ENCODE measurements around the gene ST14. TPM values are rescaled to one million over a fixed set of nuclear protein-coding genes. Genes with fewer than 3 reads are reported as not detected.

ST14 gene
- total and polyA plus RNA-seq, 10 of the 15 experiments (the other 5 are each of a cell fraction or from before 2014, with no cell fraction given): 0.02 to 3.9 (median 0.73) TPM; not detected in 2

DNA sequence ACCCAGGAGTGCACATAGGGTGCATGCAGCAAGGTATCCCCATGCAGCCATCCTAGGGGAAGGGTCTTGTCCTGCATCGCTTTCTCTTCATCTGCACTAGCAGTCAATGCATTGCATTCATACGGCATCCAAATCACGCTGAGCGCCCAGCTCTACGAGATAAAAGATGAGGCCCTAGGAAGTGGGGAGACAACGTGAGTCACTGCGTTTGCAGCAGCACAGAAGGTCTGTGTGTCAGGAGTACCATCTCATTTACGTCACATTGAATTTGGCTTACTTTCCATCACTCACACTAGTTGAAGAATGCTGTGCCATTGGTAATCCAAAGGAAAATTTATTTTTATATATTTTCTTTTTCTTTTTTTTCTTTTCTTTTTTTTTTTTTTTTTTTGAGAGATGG is 2.5 kb upstream of the ST14 start:
- FAIRE-seq: no peak
- RAD21 ChIA-PET (ENCODE audit: unreplicated experiment): interaction anchor here (0.7 to 1.2 kb wide), 2 partner anchors 9 to 22 kb away, joined by 3 to 6 read pairs; no protein-coding TSS in a partner anchor
- intact Hi-C loops (cut with micrococcal nuclease; ENCODE audit: unreplicated experiment): no loop called here
- POLR2A ChIA-PET: no interaction called here
- Histone ChIP-seq H3K27ac (ENCODE audit: control insufficient read depth, insufficient read depth) (no peak overlapping the region), H3K9ac (ENCODE audit: control insufficient read depth, insufficient read depth, low read length) (no peak overlapping the region), H3K4me1 (ENCODE audit: control insufficient read depth, insufficient read depth, low read length) (peaks cover 15% of the 10 kb centered on the region; the same call in 1 of the 2 replicates), H3K4me2 (ENCODE audit: control insufficient read depth, insufficient read depth) (no peak overlapping the region), H3K36me3 (ENCODE audit: control insufficient read depth in 2 of 2, insufficient read depth in 2 of 2, low read length in 1 of 2) (no peaks in the 10 kb centered on the region), H3K27me3 (replicated peaks in 1 of 2; ENCODE audit: control insufficient read depth in 2 of 2, insufficient read depth in 2 of 2, low read length in 1 of 2) (peaks cover 16 to 17% of the 10 kb centered on the region in 2 experiments), H4K20me1 (ENCODE audit: control insufficient read depth, insufficient read depth) (no peaks in the 10 kb centered on the region; the same call in 1 of the 2 replicates), H3K9me3 (replicated peaks; ENCODE audit: control insufficient read depth, insufficient read depth, low read length) (no peaks in the 10 kb centered on the region), H2AFZ (ENCODE audit: control insufficient read depth, low read depth, low read length) (no peak overlapping the region), H3K79me2 (ENCODE audit: control insufficient read depth, insufficient read depth, low read length) (no peaks in the 10 kb centered on the region), H3K4me3 (no peak overlapping the region)
- in situ Hi-C loops (cut with MboI): no loop called here
- ATAC-seq: no peak
- no peak for DNase-seq (ENCODE audit: low read depth, low spot score)
- WGBS (ENCODE audit: insufficient coverage, insufficient replicate concordance, low lambda C conversion rate, missing lambda C conversion rate): 67% methylated on average over 8 of the region's 8 CpGs
- CTCF ChIA-PET: interaction anchor here (0.6 to 1.2 kb wide), 2 partner anchors 25 to 730 kb away, joined by 3 to 4 read pairs; no protein-coding TSS in a partner anchor
- no peak for TF ChIP-seq HDAC2 (IDR thresholded peaks at IDR 0.05)
- SMC1A ChIA-PET (ENCODE audit: uncharacterized antibody, unreplicated experiment): interaction anchor here (1.0 kb wide), 1 partner anchor 9 kb away, joined by 3 read pairs; no protein-coding TSS in a partner anchor
- no TSS peak for BruUV-seq (replicated peaks)

DNA sequence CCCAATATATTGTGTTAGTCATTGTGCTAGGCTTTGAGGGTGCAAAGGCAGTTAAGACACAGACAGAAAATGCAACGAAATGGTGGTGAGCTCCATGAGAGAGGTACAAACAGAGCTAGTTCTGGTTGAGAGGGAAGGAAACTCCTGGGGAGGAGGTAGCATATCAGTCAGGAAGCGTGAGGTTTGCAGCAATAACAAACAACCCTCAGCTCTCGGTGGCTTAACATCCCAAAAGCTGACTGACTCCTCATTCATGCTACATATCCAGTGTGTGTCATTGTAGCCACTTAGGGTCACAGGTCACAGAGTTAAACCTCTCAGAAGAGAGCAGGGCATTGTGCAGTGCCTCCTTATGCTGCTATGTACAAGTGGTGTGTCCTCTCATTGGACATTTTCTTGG is 1.7 kb upstream of the ST14 start:
- Histone ChIP-seq H3K9ac (ENCODE audit: control insufficient read depth, insufficient read depth, low read length) (no peak overlapping the region), H3K79me2 (ENCODE audit: control insufficient read depth, insufficient read depth, low read length) (no peaks in the 10 kb centered on the region), H3K4me1 (ENCODE audit: control insufficient read depth, insufficient read depth, low read length) (peaks cover 13% of the 10 kb centered on the region; the same call in 1 of the 2 replicates), H2AFZ (ENCODE audit: control insufficient read depth, low read depth, low read length) (no peak overlapping the region), H3K27ac (ENCODE audit: control insufficient read depth, insufficient read depth) (no peak overlapping the region), H3K27me3 (replicated peaks in 1 of 2; ENCODE audit: control insufficient read depth in 2 of 2, insufficient read depth in 2 of 2, low read length in 1 of 2) (peaks cover 16 to 17% of the 10 kb centered on the region in 2 experiments), H3K4me3 (no peak overlapping the region), H3K4me2 (ENCODE audit: control insufficient read depth, insufficient read depth) (no peak overlapping the region), H3K36me3 (ENCODE audit: control insufficient read depth in 2 of 2, insufficient read depth in 2 of 2, low read length in 1 of 2) (no peaks in the 10 kb centered on the region), H4K20me1 (ENCODE audit: control insufficient read depth, insufficient read depth) (no peaks in the 10 kb centered on the region; the same call in 1 of the 2 replicates), H3K9me3 (replicated peaks; ENCODE audit: control insufficient read depth, insufficient read depth, low read length) (no peaks in the 10 kb centered on the region)
- DNase-seq (ENCODE audit: low read depth, low spot score): no peak
- no peak for FAIRE-seq
- ATAC-seq: no peak
- ChIA-PET CTCF (interaction anchor here (0.6 to 1.2 kb wide), 2 partner anchors 25 to 730 kb away, joined by 3 to 4 read pairs; no protein-coding TSS in a partner anchor), SMC1A (ENCODE audit: uncharacterized antibody, unreplicated experiment) (interaction anchor here (1.0 kb wide), 1 partner anchor 8 kb away, joined by 3 read pairs; no protein-coding TSS in a partner anchor), POLR2A (no interaction called here), RAD21 (ENCODE audit: unreplicated experiment) (interaction anchor here (0.7 to 1.5 kb wide), 3 partner anchors 8 to 26 kb away, joined by 3 to 6 read pairs (median 5); no protein-coding TSS in a partner anchor)
- in situ Hi-C loops (cut with MboI) (no loop called here), intact Hi-C loops (cut with micrococcal nuclease; ENCODE audit: unreplicated experiment) (no loop called here)
- 17% methylated on average over 3 of the region's 3 CpGs for WGBS (ENCODE audit: insufficient coverage, insufficient replicate concordance, low lambda C conversion rate, missing lambda C conversion rate)
- BruUV-seq (replicated peaks): no TSS peak
- no peak for TF ChIP-seq SMARCA5 (IDR thresholded peaks at IDR 0.05)
- no peak for TF ChIP-seq DPF2 (IDR thresholded peaks at IDR 0.05)
- no peak for TF ChIP-seq SIX5 (IDR thresholded peaks at IDR 0.05; ENCODE audit: low read depth, low read length, severe bottlenecking)
- TF ChIP-seq, protein P1, sequence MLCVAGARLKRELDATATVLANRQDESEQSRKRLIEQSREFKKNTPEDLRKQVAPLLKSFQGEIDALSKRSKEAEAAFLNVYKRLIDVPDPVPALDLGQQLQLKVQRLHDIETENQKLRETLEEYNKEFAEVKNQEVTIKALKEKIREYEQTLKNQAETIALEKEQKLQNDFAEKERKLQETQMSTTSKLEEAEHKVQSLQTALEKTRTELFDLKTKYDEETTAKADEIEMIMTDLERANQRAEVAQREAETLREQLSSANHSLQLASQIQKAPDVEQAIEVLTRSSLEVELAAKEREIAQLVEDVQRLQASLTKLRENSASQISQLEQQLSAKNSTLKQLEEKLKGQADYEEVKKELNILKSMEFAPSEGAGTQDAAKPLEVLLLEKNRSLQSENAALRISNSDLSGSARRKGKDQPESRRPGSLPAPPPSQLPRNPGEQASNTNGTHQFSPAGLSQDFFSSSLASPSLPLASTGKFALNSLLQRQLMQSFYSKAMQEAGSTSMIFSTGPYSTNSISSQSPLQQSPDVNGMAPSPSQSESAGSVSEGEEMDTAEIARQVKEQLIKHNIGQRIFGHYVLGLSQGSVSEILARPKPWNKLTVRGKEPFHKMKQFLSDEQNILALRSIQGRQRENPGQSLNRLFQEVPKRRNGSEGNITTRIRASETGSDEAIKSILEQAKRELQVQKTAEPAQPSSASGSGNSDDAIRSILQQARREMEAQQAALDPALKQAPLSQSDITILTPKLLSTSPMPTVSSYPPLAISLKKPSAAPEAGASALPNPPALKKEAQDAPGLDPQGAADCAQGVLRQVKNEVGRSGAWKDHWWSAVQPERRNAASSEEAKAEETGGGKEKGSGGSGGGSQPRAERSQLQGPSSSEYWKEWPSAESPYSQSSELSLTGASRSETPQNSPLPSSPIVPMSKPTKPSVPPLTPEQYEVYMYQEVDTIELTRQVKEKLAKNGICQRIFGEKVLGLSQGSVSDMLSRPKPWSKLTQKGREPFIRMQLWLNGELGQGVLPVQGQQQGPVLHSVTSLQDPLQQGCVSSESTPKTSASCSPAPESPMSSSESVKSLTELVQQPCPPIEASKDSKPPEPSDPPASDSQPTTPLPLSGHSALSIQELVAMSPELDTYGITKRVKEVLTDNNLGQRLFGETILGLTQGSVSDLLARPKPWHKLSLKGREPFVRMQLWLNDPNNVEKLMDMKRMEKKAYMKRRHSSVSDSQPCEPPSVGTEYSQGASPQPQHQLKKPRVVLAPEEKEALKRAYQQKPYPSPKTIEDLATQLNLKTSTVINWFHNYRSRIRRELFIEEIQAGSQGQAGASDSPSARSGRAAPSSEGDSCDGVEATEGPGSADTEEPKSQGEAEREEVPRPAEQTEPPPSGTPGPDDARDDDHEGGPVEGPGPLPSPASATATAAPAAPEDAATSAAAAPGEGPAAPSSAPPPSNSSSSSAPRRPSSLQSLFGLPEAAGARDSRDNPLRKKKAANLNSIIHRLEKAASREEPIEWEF (IDR thresholded peaks at IDR 0.05; ENCODE audit: insufficient replicate concordance, low read depth, low read length): no peak
- TF ChIP-seq SREBF2 (IDR thresholded peaks at IDR 0.05; ENCODE audit: low read length): no peak
- no peak for TF ChIP-seq BACH1 (IDR thresholded peaks at IDR 0.05; ENCODE audit: borderline replicate concordance)
- no peak for TF ChIP-seq MAX (IDR thresholded peaks at IDR 0.05; ENCODE audit: low read depth, low read length)
- no peak for TF ChIP-seq PML (IDR thresholded peaks at IDR 0.05; ENCODE audit: low read length)

Measured in GM12878 (cell line).